Parathyroid adenoma (tissue), 2 donors: ENCODE measurements around the gene CRYBA4.

Source experiments
- H2AFZ ChIP-seq: fragments of 300-600 bp; sonication (generic); one replicate; pipeline ENCODE4 v1.7.0; 2017; ENCODE audit warnings: antibody characterized with exemption, mild to moderate bottlenecking
- H3K27ac ChIP-seq: fragments of 300-600 bp; sonication (generic); one replicate; pipeline ENCODE4 v1.7.0; 2017
- H3K27me3 ChIP-seq: fragments of 300-600 bp; sonication (generic); one replicate; pipeline ENCODE4 v1.7.0; 2017; ENCODE audit warnings: low read length; ENCODE audit not compliant: control insufficient read depth, insufficient read depth
- H3K36me3 ChIP-seq: fragments of 300-600 bp; sonication (generic); one replicate; pipeline ENCODE4 v1.7.0; 2017; ENCODE audit warnings: low read length; ENCODE audit not compliant: control insufficient read depth, insufficient read depth
- H3K4me1 ChIP-seq: fragments of 300-600 bp; sonication (generic); one replicate; pipeline ENCODE4 v1.7.0; 2017; ENCODE audit warnings: control low read depth
- H3K4me2 ChIP-seq: fragments of 300-600 bp; sonication (generic); one replicate; pipeline ENCODE4 v1.7.0; 2017; ENCODE audit warnings: low read length
- H3K4me3 ChIP-seq: fragments of 300-600 bp; sonication (generic); one replicate; pipeline ENCODE4 v1.7.0; 2017; ENCODE audit warnings: low read depth, low read length
- H3K79me2 ChIP-seq: fragments of 300-600 bp; sonication (generic); one replicate; pipeline ENCODE4 v1.7.0; 2017; ENCODE audit warnings: control low read depth
- H3K9ac ChIP-seq: fragments of 300-600 bp; sonication (generic); one replicate; pipeline ENCODE4 v1.7.0; 2017; ENCODE audit warnings: mild to moderate bottlenecking
- H3K9me3 ChIP-seq: fragments of 300-600 bp; sonication (generic); one replicate; pipeline ENCODE4 v1.7.0; 2017; ENCODE audit warnings: low read length; ENCODE audit not compliant: control insufficient read depth
- CTCF ChIP-seq: fragments of 300-600 bp; sonication (generic); IDR thresholded peaks from one replicate; pipeline ENCODE4 v1.7.0; 2017; ENCODE audit warnings: antibody characterized with exemption, mild to moderate bottlenecking
- donor health status: primary hyperparathyroidism.

Gene CRYBA4

GRCh38 chr22:26634189-26634588, 12.4 kb downstream of the CRYBA4 start:
- Histone ChIP-seq H3K9ac (no peak overlapping the region), H3K79me2 (no peaks in the 10 kb centered on the region), H3K27ac (no peak overlapping the region), H3K9me3 (no peaks in the 10 kb centered on the region), H3K4me1 (no peaks in the 10 kb centered on the region), H3K4me3 (no peak overlapping the region), H2AFZ (no peak overlapping the region), H3K27me3 (peaks cover 3% of the 10 kb centered on the region), H3K36me3 (no peaks in the 10 kb centered on the region), H3K4me2 (no peak overlapping the region)
- TF ChIP-seq CTCF = no peak

DNA sequence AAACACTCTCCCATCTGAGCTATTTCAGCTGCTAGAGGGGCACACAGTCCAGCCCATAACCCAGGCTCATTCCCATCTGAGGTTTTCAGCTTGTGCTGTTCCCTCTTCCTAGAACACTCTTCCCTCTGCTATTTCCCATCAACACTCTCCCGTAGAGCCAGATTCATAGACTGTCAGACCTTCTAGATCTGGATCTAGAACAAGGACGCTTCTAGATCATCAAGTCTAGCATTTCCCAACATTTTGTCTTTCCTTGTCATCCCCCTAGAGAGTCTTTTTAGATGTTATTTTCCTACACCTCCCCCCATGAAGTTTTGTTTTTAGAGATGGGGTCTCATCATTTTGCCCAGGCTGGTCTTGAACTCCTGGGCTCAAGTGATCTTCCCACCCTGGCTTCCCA, 13.4 kb downstream of the CRYBA4 start:
- no peaks in the 10 kb centered on the region for H3K4me1 ChIP-seq
- no peak overlapping the region for H3K4me2 ChIP-seq
- H3K9me3 ChIP-seq = no peaks in the 10 kb centered on the region
- H3K9ac ChIP-seq = no peak overlapping the region
- H3K36me3 ChIP-seq = no peaks in the 10 kb centered on the region
- H3K27me3 ChIP-seq = peaks cover 3% of the 10 kb centered on the region
- no peak for TF ChIP-seq CTCF
- no peaks in the 10 kb centered on the region for H3K79me2 ChIP-seq
- no peak overlapping the region for H2AFZ ChIP-seq
- H3K27ac ChIP-seq = no peak overlapping the region
- no peak overlapping the region for H3K4me3 ChIP-seq

- H3K9ac ChIP-seq = no peak overlapping the region
- H3K4me2 ChIP-seq = no peak overlapping the region
- H3K27ac ChIP-seq = no peak overlapping the region
- TF ChIP-seq CTCF = no peak
- H3K79me2 ChIP-seq = no peaks in the 10 kb centered on the region
- H3K4me3 ChIP-seq = no peak overlapping the region
- no peaks in the 10 kb centered on the region for H3K36me3 ChIP-seq
- H3K27me3 ChIP-seq = peaks cover 3% of the 10 kb centered on the region
- no peaks in the 10 kb centered on the region for H3K9me3 ChIP-seq
- H2AFZ ChIP-seq = no peak overlapping the region
- H3K4me1 ChIP-seq = no peaks in the 10 kb centered on the region
These were observed 14.5 kb downstream of the CRYBA4 start for GRCh38 chr22:26636296-26636695.

DNA sequence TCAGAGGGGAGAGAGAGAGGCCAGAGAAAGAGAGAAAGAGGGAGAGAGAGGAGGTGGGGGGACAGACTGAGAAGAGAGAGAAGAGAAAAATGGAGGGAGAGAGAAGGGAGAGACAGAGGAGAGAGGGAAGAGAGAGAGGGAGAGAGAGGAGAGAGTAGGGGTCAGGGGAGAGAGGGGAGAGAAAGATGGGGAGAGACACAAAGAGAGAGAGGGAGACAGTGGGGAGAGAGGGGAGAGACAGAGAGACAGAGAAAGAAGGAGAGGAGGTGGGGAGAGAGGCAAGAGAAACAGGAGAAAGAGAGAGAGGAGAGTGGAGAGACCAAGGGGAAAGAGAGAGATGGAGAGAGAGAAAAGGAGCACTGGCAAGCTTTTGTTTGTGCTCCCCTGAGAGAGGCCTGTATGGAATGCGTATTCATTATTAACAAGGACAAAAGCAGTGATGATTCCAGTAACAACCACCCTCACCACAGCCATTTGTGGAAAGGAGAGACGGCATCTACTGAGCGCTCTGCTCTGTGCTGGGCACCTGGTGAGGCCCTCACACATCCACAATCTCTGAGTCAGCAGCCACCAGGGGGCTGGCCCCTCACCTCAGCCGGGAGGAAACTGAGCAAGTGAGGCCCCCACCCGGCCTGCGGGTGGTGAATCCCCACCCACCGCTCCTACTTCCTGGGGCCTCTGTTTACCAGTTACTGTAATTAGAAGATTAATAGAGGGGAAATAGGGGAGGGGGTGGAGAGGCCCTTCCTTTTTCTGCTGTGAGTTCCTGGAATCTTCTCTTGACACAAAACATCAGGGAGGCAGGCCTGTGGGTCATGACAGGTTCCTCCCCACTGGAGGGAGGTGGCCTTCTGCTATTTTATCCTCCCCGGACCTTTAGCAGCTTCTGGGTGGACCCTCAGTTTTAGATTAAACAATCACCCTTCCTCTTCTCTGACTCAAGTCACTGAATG, 21.0 kb downstream of the CRYBA4 start:
- Histone ChIP-seq H2AFZ (no peak overlapping the region), H3K4me2 (no peak overlapping the region), H3K79me2 (no peaks in the 10 kb centered on the region), H3K27me3 (no peaks in the 10 kb centered on the region), H3K4me3 (no peak overlapping the region), H3K36me3 (no peaks in the 10 kb centered on the region), H3K4me1 (no peaks in the 10 kb centered on the region), H3K27ac (no peak overlapping the region), H3K9me3 (no peaks in the 10 kb centered on the region), H3K9ac (no peak overlapping the region)
- TF ChIP-seq CTCF = no peak
